Prostate gland (tissue), 2 donors: ENCODE results near the gene TIMM23.
"Not testable (repeated sequence)": the region's sequence is repeated elsewhere in the genome, so short reads cannot be mapped to it uniquely, and the experiment has no call there.

Experiments
- POLR2A ChIP-seq: fragments of 450-650 bp; IDR thresholded peaks from one replicate; pipeline ENCODE4 v1.6.1; 2016; ENCODE audit warnings: antibody characterized with exemption, mild to moderate bottlenecking
- POLR2AphosphoS5 ChIP-seq: sonication (generic); formaldehyde crosslinking; IDR thresholded peaks from one replicate; pipeline ENCODE4 v1.6.1; 2017; ENCODE audit warnings: antibody characterized with exemption
- TF ChIP-seq, protein P1 (sequence below), 4 experiments: fragments of 200-600 bp in 2 of 4; fragments of 450-650 bp in 2 of 4; sonication (generic) in 2 of 4; IDR thresholded peaks; 1 replicate in 3 of 4; 2 replicates in 1 of 4; pipeline ENCODE4 v1.5.1; 2016 to 2019; ENCODE audit warnings: antibody characterized with exemption in 4 of 4, mild to moderate bottlenecking in 2 of 4, moderate library complexity in 2 of 4

DNA sequence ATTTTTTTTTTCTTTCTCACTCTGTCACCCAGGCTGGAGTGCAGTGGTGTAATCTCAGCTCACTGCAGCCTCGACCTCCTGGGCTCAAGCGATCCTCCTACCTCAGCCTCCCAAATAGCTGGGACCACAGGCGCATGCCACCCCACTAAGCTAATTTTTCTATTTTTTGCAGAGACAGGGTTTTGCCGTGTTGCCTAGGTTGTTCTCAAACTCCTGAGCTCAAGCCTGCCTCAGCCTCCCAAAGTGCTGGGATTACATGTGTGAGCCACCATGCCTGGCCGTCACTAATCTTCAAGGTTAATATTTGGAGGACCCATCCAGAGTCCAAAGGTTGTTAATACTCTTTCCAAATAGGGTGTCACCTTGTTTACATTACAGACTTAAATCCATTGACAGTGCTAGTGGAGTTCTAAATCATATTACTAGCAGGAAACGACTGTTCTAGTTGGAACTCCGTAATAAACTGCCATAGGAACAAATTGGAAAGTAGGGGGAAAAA lies 29.9 kb downstream of the TIMM23 start:
- TF ChIP-seq, protein P1, sequence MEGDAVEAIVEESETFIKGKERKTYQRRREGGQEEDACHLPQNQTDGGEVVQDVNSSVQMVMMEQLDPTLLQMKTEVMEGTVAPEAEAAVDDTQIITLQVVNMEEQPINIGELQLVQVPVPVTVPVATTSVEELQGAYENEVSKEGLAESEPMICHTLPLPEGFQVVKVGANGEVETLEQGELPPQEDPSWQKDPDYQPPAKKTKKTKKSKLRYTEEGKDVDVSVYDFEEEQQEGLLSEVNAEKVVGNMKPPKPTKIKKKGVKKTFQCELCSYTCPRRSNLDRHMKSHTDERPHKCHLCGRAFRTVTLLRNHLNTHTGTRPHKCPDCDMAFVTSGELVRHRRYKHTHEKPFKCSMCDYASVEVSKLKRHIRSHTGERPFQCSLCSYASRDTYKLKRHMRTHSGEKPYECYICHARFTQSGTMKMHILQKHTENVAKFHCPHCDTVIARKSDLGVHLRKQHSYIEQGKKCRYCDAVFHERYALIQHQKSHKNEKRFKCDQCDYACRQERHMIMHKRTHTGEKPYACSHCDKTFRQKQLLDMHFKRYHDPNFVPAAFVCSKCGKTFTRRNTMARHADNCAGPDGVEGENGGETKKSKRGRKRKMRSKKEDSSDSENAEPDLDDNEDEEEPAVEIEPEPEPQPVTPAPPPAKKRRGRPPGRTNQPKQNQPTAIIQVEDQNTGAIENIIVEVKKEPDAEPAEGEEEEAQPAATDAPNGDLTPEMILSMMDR (IDR thresholded peaks at IDR 0.05): not testable (repeated sequence)
- TF ChIP-seq POLR2A, POLR2AphosphoS5: not testable (repeated sequence)
